LoVo (cell line): ENCODE data around the gene CTSO.
"Not testable (repeated sequence)": the region's sequence is repeated elsewhere in the genome, so short reads cannot be mapped to it uniquely, and the experiment has no call there.

Source experiments
- DNase-seq: peaks from one replicate; pipeline ENCODE4 v3.0.0-alpha.2; 2016; ENCODE audit warnings: low spot score

CTSO gene

DNA sequence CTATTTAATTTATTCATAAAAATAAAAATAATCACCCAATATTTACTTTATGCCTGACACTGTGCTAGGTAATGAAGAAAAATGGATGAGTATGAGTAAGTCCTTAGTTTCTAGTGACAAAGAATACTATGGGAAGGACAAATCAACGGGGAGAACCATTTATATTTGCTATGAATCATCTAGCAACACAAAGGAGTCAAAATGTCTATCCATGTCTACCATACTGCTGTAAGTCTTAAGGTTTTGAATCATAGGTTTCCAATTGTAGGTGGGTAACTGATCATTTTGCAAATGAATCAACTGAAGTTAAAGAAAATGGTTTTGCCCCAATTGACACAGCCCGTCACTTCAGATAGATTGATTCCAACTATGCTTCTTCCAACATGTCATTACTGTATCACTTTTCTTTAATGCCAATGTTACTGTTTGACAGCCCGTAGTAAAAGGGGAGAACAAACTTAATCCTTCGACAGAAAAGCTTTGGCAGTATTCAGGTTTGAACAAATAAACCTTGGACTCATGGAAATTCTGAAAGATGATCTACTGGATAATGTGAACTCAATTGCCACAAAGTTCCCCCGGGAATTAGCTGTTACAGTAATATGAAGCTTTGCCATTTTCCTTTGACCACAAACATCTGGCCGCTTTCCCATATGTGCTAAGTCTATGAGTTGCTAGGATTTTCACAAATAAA is 47.0 kb downstream of the CTSO start:
- peak; percentile 48 for DNase-seq

GRCh38 chr4:155904331-155904730 is 49.3 kb downstream of the CTSO start:
- no peak for DNase-seq

DNA sequence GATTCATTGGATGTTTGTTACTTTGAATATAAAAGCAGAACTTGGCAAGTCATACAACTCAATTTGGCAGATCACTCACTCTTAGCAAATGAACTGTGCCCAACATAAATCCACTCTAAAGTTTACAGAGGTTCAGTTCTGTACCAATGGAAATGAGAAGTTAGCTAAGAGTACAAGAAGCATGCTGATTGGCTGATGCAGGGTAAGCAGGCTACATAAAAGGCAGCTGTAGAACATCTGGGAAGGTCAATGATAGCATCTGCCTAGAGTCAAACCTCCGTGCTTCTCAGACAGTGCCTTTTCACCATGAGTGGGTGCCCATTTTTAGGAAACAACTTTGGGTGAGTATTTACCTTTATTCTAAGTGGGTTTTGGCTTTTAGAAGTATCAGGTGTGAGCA is 50.2 kb downstream of the CTSO start, which contains the start of gene TDO2:
Gene TDO2 (plus strand): TSS at position 244 of the 400 bp plus-strand sequence. CDS start 63 bp downstream, at position 307.
- DNase-seq, result no peak

GRCh38 chr4:155901013-155901412 is 52.7 kb downstream of the CTSO start:
- DNase-seq, result no peak

DNA sequence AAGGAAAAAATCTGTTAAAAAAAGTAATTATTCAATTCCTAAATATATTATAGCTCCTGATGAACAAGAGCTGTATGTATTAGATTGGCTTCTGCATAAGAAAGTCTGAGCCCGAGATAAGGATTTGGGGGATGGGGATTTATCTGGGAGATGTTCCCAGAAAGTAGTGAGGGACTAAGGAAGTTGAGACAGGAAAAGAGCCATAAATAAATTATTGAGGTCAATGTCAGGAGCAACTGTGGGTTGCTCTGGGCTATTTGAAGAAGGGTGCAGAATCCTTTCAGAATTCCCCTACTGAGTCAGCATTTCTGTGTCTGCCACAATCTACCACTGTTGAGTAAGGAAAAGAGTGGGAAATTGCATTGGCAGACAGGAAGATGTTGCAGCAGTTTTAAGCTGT is 53.3 kb downstream of the CTSO start:
- DNase-seq, result no peak

- DNase-seq, result no peak
Measured at GRCh38 chr4:155899891-155900290, 53.8 kb downstream of the CTSO start.

- DNase-seq, result not testable (repeated sequence)
Measured at GRCh38 chr4:155898371-155898770, 55.3 kb downstream of the CTSO start.

- no peak for DNase-seq
Measured at GRCh38 chr4:155891058-155891457, 62.6 kb downstream of the CTSO start.

GRCh38 chr4:155889946-155890345 is 63.7 kb downstream of the CTSO start:
- DNase-seq, result no peak

GRCh38 chr4:155889031-155889793 is 64.5 kb downstream of the CTSO start:
- peak; percentile 41 for DNase-seq

- DNase-seq, result no peak
Measured at GRCh38 chr4:155887847-155888570, 65.7 kb downstream of the CTSO start.

DNA sequence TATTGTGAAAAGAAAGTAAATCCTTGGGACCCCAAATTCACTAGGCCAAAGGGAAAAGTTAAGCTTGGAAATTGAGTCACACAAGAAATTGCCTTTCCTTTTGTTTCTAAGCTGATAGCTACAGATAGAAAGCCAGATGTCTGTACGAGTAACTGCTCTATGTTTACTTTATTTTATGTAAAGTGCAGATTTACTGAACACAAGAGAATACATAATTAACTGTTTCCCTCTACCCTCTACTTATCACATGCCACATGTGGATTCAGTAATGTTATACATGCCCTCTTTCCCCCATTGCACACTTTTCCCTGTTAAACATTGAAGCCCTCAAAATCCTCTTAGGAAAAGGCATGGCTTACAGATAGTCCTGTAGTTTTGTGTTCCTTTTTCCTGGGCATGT is 66.6 kb downstream of the CTSO start:
- no peak for DNase-seq

- DNase-seq, result no peak
Measured at GRCh38 chr4:155885666-155886065, 68.0 kb downstream of the CTSO start.

- no peak for DNase-seq
Measured at GRCh38 chr4:155883895-155884294, 69.8 kb downstream of the CTSO start.

DNA sequence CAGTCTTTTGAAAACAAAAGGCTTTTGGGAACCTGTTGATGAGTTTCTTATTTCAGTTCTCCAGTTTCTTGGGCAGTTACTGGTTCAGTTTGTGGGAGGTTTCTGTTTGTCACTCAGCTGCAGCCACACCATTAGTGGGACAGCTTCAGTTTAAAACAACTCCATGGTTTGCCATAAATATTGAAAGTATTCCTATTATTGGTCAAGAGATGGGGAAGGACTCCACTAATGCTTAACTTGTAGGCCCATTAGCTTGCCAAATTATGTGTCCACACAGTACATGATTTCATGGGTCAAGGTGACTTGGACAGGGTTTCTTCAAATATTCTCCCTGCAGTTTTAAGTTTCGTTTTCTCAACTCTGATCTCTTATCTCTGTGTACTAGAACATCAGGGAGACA is 72.1 kb downstream of the CTSO start:
- DNase-seq, result no peak

- no peak for DNase-seq
Measured at GRCh38 chr4:155879767-155880166, 73.9 kb downstream of the CTSO start.

DNA sequence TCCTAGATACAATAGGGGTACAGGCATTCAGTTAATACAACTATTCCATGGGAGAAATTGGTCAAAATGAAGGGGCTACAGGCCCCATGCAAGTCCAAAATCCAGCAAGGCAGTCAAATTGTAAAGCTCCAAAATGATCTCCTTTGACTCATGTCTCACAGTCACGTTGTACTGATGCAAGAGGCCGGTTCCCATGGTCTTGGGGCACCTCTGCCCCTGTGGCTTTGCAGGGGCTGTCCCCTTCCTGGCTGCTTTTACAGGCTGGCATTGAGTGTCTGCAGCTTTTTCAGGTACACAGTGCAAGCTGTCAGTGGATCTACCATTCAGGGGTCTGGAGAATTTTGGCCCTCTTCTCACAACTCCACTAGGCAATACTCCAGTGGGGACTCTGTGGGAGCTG is 75.1 kb downstream of the CTSO start:
- DNase-seq, result no peak

DNA sequence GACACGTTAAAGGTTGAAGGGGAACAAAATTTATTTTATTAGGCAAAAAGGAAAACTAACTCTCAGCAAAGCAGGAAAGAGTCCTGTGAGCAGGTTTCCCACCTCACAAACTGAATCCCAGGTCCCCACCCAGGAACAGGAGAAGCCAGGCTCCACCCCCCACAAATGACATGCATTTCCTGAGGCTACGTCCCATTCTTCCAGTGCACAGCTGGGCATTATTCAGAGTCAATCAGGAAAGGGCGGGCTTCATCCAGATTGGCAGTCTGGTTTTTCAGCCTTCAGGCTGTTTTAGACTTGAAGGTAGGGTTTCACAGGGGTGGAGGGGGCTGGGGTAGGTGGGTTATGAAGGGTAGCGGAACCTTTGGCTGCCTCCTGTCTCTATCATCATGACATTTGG is 75.7 kb downstream of the CTSO start:
- DNase-seq, result no peak

DNA sequence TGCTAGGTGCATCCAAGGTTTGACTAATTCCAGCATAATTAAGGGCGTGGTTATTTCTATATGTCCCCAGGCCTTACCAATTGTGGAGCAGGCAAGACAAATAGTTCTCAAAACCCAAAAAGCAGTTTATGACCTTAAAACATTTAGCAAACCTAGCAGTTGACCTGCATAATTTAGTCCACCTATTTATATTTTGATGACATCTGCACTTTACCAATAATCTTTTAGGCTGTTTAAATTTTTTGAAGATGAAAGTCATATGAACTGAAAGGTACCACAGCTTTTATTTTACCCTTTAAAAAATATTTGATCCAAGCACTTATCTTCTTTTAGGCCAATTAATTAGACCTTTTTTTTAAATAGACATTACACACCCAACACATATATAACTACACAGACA is 77.8 kb downstream of the CTSO start:
- DNase-seq, result no peak
